GM19099 (cell line): ENCODE measurements around the gene EXOC6.

Source experiments
- POLR2A ChIP-seq: IDR thresholded peaks from 3 replicates; pipeline ENCODE4 v1.6.1; 2011; ENCODE audit warnings: low read depth; ENCODE audit not compliant: insufficient read length; ENCODE audit errors: extremely low read depth

EXOC6 gene

GRCh38 chr10:92848037-92848440, 281 bp upstream of the EXOC6 start:
- no peak for TF ChIP-seq POLR2A

- TF ChIP-seq POLR2A = no peak
Measured at GRCh38 chr10:92849234-92849525, 860 bp downstream of the EXOC6 start.

GRCh38 chr10:92849576-92850090, 1.3 kb downstream of the EXOC6 start:
- TF ChIP-seq POLR2A = no peak

GRCh38 chr10:92850185-92850584, 1.9 kb downstream of the EXOC6 start:
- no peak for TF ChIP-seq POLR2A

GRCh38 chr10:92851003-92851402, 2.7 kb downstream of the EXOC6 start:
- TF ChIP-seq POLR2A = no peak

GRCh38 chr10:92855560-92855959, 7.2 kb downstream of the EXOC6 start:
- no peak for TF ChIP-seq POLR2A

- no peak for TF ChIP-seq POLR2A
Measured at GRCh38 chr10:92857904-92858514, 9.7 kb downstream of the EXOC6 start.

- no peak for TF ChIP-seq POLR2A
Measured at GRCh38 chr10:92867235-92867634, 18.9 kb downstream of the EXOC6 start.

- no peak for TF ChIP-seq POLR2A
Measured at GRCh38 chr10:92868036-92868435, 19.7 kb downstream of the EXOC6 start.

GRCh38 chr10:92868557-92868956, 20.2 kb downstream of the EXOC6 start:
- TF ChIP-seq POLR2A = no peak

- no peak for TF ChIP-seq POLR2A
Measured at GRCh38 chr10:92873029-92873428, 24.7 kb downstream of the EXOC6 start.

- no peak for TF ChIP-seq POLR2A
Measured at GRCh38 chr10:92876509-92877036, 28.3 kb downstream of the EXOC6 start.

- TF ChIP-seq POLR2A = no peak
Measured at GRCh38 chr10:92880233-92880861, 32.0 kb downstream of the EXOC6 start.

- no peak for TF ChIP-seq POLR2A
Measured at GRCh38 chr10:92880917-92881316, 32.6 kb downstream of the EXOC6 start.

- TF ChIP-seq POLR2A = no peak
Measured at GRCh38 chr10:92886334-92886961, 38.1 kb downstream of the EXOC6 start.

GRCh38 chr10:92890471-92890870, 42.2 kb downstream of the EXOC6 start:
- no peak for TF ChIP-seq POLR2A
